UCSD-AML1 (cell line): Measurements from ENCODE around the gene TEDC1.

Experiments
- DNase-seq: peaks from one replicate; lab custom pipeline; 2025; ENCODE audit not compliant: unreplicated experiment; lab: John Stamatoyannopoulos, UW

Gene TEDC1

GRCh38 chr14:105456736-105457617, 34.1 kb upstream of the TEDC1 start:
- DNase-seq: no peak

DNA sequence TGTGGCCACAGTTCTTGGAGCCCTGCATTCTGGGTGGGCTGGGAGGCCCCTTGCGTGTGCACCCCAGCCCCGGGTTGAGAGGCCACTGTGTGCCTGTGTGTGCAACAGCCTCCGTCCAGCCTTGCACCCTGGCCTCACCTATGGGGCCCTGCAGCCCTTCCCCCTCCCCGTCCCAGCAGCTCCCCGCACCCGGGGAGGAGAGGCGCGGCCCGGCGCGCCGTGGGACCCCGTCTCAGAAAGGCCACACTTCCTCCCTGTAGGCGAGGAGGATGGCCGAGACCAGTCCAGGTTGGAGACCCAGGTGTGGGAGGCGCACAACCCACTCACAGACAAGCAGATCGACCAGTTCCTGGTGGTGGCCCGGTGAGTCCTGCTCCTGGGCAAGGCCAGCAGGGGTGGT, 33.0 kb upstream of the TEDC1 start:
- no peak for DNase-seq

- no peak for DNase-seq
These were observed 32.5 kb upstream of the TEDC1 start for GRCh38 chr14:105458571-105458970.

DNA sequence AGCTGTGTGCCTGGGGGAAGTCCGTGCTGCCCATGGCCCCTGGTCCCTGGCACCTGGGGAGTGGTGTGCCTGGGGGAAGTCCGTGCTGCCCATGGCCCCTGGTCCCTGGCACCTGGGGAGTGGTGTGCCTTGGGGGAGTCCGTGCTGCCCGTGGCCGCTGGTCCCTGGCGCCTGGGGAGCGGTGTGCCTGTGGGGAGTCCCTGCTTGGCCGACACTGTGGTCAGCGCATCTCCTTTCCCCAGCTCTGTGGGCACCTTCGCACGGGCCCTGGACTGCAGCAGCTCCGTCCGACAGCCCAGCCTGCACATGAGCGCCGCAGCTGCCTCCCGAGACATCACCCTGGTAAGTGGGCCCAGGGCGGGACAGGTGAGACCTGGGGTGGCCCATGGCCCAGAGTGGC, 30.9 kb upstream of the TEDC1 start:
- no peak for DNase-seq

GRCh38 chr14:105460616-105461015, 30.4 kb upstream of the TEDC1 start:
- no peak for DNase-seq

- DNase-seq: no peak
These were observed 29.1 kb upstream of the TEDC1 start for GRCh38 chr14:105461903-105462302.

DNA sequence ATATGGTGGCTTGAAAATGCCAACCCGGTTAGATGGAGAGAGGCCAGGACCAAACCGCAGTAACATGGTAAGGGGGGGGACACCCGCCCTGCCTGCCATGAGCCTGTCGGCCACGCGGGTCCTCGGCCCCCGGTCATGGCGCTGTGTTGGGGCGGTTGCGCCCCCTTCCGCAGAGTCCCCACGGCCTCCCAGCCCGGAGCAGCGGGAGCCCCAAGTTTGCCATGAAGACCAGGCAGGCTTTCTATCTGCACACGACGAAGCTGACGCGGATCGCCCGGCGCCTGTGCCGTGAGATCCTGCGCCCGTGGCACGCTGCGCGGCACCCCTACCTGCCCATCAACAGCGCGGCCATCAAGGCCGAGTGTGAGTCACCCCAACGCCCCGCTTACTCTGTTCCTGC, 26.5 kb upstream of the TEDC1 start:
- no peak for DNase-seq

GRCh38 chr14:105465209-105466031, 25.6 kb upstream of the TEDC1 start:
- no peak for DNase-seq

DNA sequence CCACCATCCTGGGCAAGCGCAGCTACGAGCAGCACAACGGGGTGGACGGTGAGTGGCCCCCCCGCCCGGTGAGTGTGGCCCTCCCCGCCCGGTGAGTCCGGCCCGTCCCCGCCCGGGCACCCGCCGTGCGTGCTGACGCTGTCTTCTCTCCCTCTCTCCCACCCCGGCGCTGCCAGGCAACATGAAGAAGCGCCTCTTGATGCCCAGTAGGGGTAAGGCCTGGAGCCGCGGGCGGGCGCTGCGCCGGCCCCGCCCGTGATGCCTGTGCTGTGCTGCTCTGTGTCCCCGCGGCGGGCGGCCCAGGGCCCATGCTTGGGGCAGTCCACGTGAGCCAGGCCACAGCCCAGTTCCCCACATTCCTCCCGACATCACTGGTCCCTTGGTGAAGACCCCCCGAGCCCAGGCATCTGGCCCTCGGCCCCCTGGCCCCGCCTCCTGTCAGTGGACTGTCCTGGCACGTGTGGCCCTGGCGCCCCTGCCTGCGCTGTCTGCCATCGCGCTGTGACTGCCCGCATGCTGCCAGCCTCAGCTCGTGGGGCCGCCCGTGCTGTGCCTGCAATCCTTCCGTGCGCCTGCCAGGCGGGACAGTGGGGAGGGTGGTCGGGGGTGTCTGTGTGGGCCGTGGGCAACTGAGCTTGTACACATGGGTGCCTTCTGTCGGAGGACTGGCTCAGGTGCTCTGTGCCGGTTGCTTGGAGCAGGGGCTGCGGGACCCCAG, 24.4 kb upstream of the TEDC1 start:
- DNase-seq: no peak

GRCh38 chr14:105467249-105467941, 23.7 kb upstream of the TEDC1 start:
- DNase-seq: no peak

- DNase-seq: no peak
These were observed 23.0 kb upstream of the TEDC1 start for GRCh38 chr14:105467942-105468471.

- no peak for DNase-seq
These were observed 22.3 kb upstream of the TEDC1 start for GRCh38 chr14:105468621-105469241.

DNA sequence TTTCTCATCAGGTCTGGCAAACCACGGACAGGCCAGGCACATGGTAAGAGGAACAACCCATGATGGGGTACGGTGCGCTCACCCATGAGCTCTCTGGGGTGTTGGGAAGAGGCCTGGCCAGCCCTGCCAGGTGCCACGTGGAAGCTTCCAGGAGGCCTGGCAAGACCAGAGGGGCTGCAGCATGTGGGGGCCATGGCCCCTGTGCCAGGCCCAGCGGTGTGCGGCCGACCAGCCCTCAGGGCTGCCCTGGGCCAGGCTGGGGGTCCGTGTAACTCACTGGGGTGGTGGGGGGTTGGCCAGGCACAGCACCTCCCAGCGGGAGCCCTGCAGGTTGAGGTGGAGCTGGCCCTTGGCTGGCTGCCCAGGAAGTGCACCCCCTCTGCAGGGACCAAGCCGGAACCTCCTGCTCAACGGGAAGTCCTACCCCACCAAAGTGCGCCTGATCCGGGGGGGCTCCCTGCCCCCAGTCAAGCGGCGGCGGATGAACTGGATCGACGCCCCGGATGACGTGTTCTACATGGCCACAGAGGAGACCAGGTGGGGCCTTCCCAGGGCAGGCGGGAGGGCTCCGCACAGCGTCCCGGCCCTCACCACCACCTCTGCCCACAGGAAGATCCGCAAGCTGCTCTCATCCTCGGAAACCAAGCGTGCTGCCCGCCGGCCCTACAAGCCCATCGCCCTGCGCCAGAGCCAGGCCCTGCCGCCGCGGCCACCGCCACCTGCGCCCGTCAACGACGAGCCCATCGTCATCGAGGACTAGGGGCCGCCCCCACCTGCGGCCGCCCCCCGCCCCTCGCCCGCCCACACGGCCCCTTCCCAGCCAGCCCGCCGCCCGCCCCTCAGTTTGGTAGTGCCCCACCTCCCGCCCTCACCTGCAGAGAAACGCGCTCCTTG, 21.3 kb upstream of the TEDC1 start:
- DNase-seq: no peak

DNA sequence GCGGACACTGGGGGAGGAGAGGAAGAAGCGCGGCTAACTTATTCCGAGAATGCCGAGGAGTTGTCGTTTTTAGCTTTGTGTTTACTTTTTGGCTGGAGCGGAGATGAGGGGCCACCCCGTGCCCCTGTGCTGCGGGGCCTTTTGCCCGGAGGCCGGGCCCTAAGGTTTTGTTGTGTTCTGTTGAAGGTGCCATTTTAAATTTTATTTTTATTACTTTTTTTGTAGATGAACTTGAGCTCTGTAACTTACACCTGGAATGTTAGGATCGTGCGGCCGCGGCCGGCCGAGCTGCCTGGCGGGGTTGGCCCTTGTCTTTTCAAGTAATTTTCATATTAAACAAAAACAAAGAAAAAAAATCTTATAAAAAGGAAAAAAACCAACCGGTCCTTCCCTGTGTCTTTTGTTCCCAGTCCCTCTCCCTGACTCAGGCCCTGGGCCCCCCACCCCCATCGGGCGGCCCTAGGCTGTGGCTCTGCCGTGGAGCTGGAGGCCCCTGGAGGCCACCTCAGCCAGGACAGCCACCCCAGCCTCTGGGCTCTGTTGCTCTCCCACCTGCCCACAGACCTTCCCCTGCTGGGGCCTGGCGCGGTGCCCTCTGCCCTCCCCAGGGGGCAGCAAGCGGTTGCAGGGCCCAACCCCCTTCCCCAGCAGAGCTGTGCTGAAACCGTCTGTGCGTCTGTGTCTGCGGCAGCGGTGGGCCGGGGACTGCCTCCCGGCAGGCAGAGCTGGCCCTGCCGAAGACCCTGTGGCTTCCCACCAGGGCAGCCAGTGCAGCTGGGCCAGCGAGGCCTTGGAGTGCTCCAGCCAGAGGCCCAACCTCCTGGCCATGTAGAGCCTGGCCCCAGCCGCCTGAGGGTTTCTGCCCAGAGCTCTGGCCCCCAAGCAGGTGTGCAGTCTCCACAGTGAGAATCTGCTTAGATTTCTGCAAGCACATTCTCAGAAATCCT, 20.4 kb upstream of the TEDC1 start:
- no peak for DNase-seq

GRCh38 chr14:105471297-105471821, 19.7 kb upstream of the TEDC1 start:
- no peak for DNase-seq

- DNase-seq: no peak
These were observed 19.1 kb upstream of the TEDC1 start for GRCh38 chr14:105471823-105472485.

GRCh38 chr14:105472486-105472991, 18.5 kb upstream of the TEDC1 start:
- no peak for DNase-seq
